LNCAP (cell line): ENCODE results near the gene VPS39.

Experiments
- CTCF ChIP-seq: fragments of 450-650 bp; IDR thresholded peaks from 2 replicates; pipeline ENCODE4 v1.5.1; 2017; ENCODE audit warnings: mild to moderate bottlenecking

VPS39 gene

GRCh38 chr15:42207674-42208579 lies at the start of gene VPS39:
Gene VPS39 (minus strand): TSS chr15:42208304. CDS start chr15:42208153, 151 bp downstream.
- TF ChIP-seq CTCF, result no peak

- no peak for TF ChIP-seq CTCF
These were observed 45.2 kb upstream of the VPS39 start for GRCh38 chr15:42253300-42253699.

- no peak for TF ChIP-seq CTCF
These were observed 32.7 kb upstream of the VPS39 start for GRCh38 chr15:42240823-42241222.

- no peak for TF ChIP-seq CTCF
These were observed 31.6 kb upstream of the VPS39 start for GRCh38 chr15:42239528-42240182.

- TF ChIP-seq CTCF, result no peak
These were observed 25.0 kb upstream of the VPS39 start for GRCh38 chr15:42233107-42233506.

- no peak for TF ChIP-seq CTCF
These were observed 24.5 kb upstream of the VPS39 start for GRCh38 chr15:42232606-42233005.

GRCh38 chr15:42231088-42231487 lies 23.0 kb upstream of the VPS39 start:
- no peak for TF ChIP-seq CTCF
